Gastrocnemius medialis (tissue), 4 donors: ENCODE data around the gene MYL11. TPM values are rescaled to one million over a fixed set of nuclear protein-coding genes. Genes with fewer than 3 reads are reported as not detected.
"Not testable (repeated sequence)": the region's sequence is repeated elsewhere in the genome, so short reads cannot be mapped to it uniquely, and the experiment has no call there.

Experiments used
- ATAC-seq, 2 donors: fragments of 150-250 bp; one replicate each; pipeline ENCODE4 v1.9.1; 2016
- DNase-seq, 2 donors: peaks; one replicate each; pipeline ENCODE4 v3.0.0-alpha.2; 2019
- H3K27ac ChIP-seq, 4 donors: fragments of 200-600 bp; sonication (generic); 1 replicate in 1 of 4; 2 replicates in 3 of 4; pipeline ENCODE4 v1.5.1; 2016 to 2018; ENCODE audit warnings: mild to moderate bottlenecking in 2 of 4, moderate library complexity in 1 of 4
- H3K27me3 ChIP-seq, 3 donors: fragments of 200-600 bp; sonication (generic) in 2 of 3; 1 replicate in 1 of 3; 2 replicates in 2 of 3; pipeline versions ENCODE4 v1.5.1 to v1.6.0; 2016 to 2019; ENCODE audit warnings: mild to moderate bottlenecking in 1 of 3, moderate library complexity in 1 of 3
- H3K36me3 ChIP-seq, 2 donors: fragments of 200-600 bp; sonication (generic) in 1 of 2; one replicate each; pipeline ENCODE4 v1.5.1; 2017 to 2018
- H3K4me1 ChIP-seq, 2 donors: fragments of 200-600 bp; sonication (generic) in 1 of 2; one replicate each; pipeline ENCODE4 v1.5.1; 2016 to 2017; ENCODE audit warnings: mild to moderate bottlenecking in 2 of 2
- H3K4me3 ChIP-seq, 4 donors: fragments of 200-600 bp; sonication (generic) in 3 of 4; 1 replicate in 1 of 4; 2 replicates in 3 of 4; pipeline ENCODE4 v1.5.1; 2016 to 2019; ENCODE audit warnings: mild to moderate bottlenecking in 2 of 4
- H3K9me3 ChIP-seq, 3 donors: fragments of 200-600 bp; sonication (generic) in 2 of 3; 1 replicate in 1 of 3; 2 replicates in 2 of 3; pipeline ENCODE4 v1.5.1; 2016 to 2019
- POLR2A ChIP-seq, 2 donors: fragments of 450-650 bp; IDR thresholded peaks; one replicate each; pipeline ENCODE4 v1.6.1; 2017; ENCODE audit warnings: antibody characterized with exemption in 2 of 2, mild to moderate bottlenecking in 2 of 2, moderate library complexity in 2 of 2
- in situ Hi-C, 4 donors: fragments of 200-750 bp; cut with MboI; loops; one replicate each; pipeline versions ENCODE4 v1.15.0 to v1.8.0; 2017; ENCODE audit warnings: low sequenced_read_pairs in 4 of 4
- intact Hi-C: fragments of 100-400 bp; cut with DNase I; formaldehyde crosslinking; loops from one replicate; pipeline ENCODE4 v1.15.1; 2023; ENCODE audit warnings: low total_unique reads
- total RNA-seq, 4 donors: library from RNA; depleted of rRNA; stranded (reverse); fragments of >200 nt; gene quantifications; one replicate each; pipeline versions ENCODE4 v1.1.0 to v1.2.3, GENCODE V29; 2016
- TF ChIP-seq, protein P1 (sequence below), 5 experiments: fragments of 450-650 bp in 3 of 5; fragments of 200-600 bp in 2 of 5; sonication (generic) in 2 of 5; IDR thresholded peaks in 4 of 5; conservative IDR thresholded peaks in 1 of 5; 1 replicate in 4 of 5; 2 replicates in 1 of 5; pipeline ENCODE4 v1.5.1; 2016 to 2019; ENCODE audit warnings: antibody characterized with exemption in 5 of 5, mild to moderate bottlenecking in 3 of 5, moderate library complexity in 3 of 5

MYL11 gene
- total RNA-seq, 4 donors from 2014 or later, result 1,053 to 4,879 (median 1,942) TPM

DNA sequence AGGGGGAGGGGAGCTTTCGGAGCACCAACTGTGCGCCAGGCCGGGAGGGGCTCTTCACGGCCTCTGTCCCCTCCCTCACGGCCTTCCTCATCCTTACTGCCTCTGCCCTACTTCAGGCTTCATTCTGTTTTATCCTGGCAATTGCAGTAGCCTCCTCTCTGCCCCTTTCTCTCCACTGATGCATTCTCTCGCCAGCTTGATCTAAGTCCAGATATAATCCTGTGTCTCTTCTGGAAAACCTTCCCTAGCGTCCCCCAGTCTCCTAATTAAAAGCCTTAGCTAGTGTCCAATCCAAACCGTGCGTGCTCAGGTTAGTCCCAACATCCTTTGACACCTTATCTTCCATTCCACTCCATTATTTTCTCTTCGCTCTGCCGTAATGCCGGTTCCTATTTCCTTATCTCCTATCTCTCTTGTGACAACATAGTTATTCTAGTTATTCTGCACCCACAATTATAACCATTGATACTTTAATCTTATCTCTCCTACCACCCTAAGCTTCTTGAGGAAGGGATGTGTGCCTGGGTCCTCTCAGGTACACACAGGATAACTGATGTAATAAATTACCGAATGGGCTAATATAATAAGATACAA is 21.5 kb downstream of the MYL11 start:
- Histone ChIP-seq H3K4me3 (peak overlapping the region; percentile 75 to 86 (median 79)), H3K27me3 (no peaks in the 10 kb centered on the region), H3K4me1 (peaks cover 16 to 25% of the 10 kb centered on the region in 2 donors), H3K36me3 (peaks cover 0 to 17% of the 10 kb centered on the region in 2 donors), H3K27ac (peak overlapping the region; percentile 77 to 88 (median 86)), H3K9me3 (no peaks in the 10 kb centered on the region)
- in situ Hi-C loops (no loop called here), intact Hi-C loops (loop anchor here (1.0 kb wide), 2 partner anchors 11 to 18 kb away; partner anchors contain the start of gene ZNF771)
- ATAC-seq (no peak), DNase-seq (no peak)
- TF ChIP-seq, protein P1, sequence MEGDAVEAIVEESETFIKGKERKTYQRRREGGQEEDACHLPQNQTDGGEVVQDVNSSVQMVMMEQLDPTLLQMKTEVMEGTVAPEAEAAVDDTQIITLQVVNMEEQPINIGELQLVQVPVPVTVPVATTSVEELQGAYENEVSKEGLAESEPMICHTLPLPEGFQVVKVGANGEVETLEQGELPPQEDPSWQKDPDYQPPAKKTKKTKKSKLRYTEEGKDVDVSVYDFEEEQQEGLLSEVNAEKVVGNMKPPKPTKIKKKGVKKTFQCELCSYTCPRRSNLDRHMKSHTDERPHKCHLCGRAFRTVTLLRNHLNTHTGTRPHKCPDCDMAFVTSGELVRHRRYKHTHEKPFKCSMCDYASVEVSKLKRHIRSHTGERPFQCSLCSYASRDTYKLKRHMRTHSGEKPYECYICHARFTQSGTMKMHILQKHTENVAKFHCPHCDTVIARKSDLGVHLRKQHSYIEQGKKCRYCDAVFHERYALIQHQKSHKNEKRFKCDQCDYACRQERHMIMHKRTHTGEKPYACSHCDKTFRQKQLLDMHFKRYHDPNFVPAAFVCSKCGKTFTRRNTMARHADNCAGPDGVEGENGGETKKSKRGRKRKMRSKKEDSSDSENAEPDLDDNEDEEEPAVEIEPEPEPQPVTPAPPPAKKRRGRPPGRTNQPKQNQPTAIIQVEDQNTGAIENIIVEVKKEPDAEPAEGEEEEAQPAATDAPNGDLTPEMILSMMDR (IDR thresholded peaks at IDR 0.05 in 4 of 5, conservative IDR thresholded peaks at IDR 0.05 in 1 of 5), result no peak
- TF ChIP-seq POLR2A (IDR thresholded peaks at IDR 0.05), result no peak

DNA sequence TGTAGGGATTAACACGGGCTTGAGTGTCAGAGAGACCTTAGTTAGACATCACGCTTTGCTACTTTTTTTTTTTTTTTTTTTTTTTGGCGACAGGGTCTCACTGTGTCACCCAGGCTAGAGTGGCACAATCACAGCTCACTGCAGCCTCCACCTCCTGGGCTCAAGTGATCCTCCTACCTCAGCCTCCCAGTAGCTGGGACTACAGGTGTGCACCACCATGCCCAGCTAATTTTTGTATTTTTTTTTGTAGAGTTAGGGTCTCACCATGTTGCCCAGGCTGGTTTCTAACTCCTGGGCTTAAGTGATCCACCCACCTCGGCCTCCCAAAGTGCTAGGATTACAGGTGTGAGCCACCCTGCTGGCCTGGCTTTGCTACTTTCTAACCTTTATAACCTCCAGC is 22.0 kb downstream of the MYL11 start:
- intact Hi-C loops, result not testable (repeated sequence)

DNA sequence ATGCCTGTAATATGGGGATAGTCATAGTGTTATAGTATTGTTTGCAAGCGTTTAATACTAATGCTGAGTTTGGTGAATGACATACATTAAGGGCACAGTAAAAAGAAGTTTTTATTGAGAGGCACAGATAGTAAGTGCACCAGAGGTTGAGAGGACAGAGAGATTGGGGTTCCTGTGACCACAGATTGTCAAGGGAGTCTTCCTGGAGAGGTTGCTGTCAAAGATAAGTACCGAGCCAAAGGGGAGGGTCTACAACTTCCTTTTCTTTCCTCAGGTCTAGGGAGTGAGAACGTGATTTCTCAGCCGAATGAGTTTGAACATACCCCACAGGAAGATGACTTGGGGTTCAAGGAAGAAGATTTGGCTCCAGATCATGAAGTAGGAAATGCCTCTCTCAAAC is 22.5 kb downstream of the MYL11 start:
- no peak for DNase-seq
- peaks cover 17 to 26% of the 10 kb centered on the region in 2 donors for H3K4me1 ChIP-seq
- in situ Hi-C loops, result no loop called here
- H3K27me3 ChIP-seq, result no peaks in the 10 kb centered on the region
- H3K4me3 ChIP-seq, result no peak overlapping the region
- intact Hi-C loops, result no loop called here
- H3K27ac ChIP-seq, result no peak overlapping the region
- TF ChIP-seq, protein P1 (IDR thresholded peaks at IDR 0.05 in 4 of 5, conservative IDR thresholded peaks at IDR 0.05 in 1 of 5), result no peak
- TF ChIP-seq POLR2A (IDR thresholded peaks at IDR 0.05), result no peak
- ATAC-seq, result no peak
- no peaks in the 10 kb centered on the region for H3K9me3 ChIP-seq
- peaks cover 0 to 17% of the 10 kb centered on the region in 2 donors for H3K36me3 ChIP-seq

More for the DNA sequence above, 22.0 kb downstream of the MYL11 start:
- H3K27ac ChIP-seq, result peak overlapping the region in 1 of 4 donors; percentile 88
- ATAC-seq, in situ Hi-C loops, DNase-seq, H3K27me3 ChIP-seq, H3K9me3 ChIP-seq: not testable (repeated sequence)
- H3K4me1 ChIP-seq, result peaks cover 17 to 26% of the 10 kb centered on the region in 2 donors
- H3K36me3 ChIP-seq, result peaks cover 0 to 17% of the 10 kb centered on the region in 2 donors
- peak overlapping the region in 2 of 4 donors; percentile 75 to 80 for H3K4me3 ChIP-seq

DNA sequence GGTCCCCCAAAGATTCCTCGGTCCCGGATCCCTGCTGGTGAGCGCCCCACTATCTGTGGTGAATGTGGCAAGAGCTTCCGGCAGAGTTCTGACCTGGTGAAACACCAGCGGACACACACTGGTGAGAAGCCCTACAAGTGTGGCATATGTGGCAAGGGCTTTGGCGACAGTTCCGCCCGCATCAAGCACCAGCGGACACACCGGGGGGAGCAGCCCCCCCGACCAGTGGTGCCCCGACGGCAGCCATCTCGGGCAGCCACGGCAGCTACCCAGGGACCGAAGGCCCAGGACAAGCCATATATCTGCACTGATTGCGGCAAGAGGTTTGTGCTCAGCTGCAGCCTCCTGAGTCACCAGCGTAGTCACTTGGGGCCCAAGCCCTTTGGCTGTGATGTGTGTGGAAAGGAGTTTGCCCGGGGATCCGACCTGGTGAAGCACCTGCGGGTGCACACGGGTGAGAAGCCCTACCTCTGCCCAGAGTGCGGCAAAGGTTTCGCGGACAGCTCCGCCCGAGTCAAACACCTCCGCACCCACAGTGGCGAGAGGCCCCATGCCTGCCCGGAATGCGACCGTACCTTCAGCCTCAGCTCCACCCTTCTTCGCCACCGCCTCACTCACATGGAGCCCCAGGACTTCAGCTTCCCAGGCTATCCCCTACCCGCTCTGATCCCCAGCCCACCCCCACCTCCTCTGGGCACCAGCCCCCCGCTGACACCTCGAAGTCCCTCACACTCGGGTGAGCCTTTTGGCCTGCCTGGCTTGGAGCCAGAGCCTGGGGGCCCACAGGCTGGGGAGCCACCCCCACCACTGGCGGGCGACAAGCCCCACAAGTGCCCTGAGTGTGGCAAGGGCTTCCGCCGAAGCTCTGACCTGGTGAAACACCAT is 23.4 kb downstream of the MYL11 start:
- Histone ChIP-seq H3K4me3 (no peak overlapping the region), H3K27ac (no peak overlapping the region), H3K27me3 (no peaks in the 10 kb centered on the region), H3K36me3 (peaks cover 0 to 17% of the 10 kb centered on the region in 2 donors), H3K4me1 (peaks cover 17 to 26% of the 10 kb centered on the region in 2 donors), H3K9me3 (no peaks in the 10 kb centered on the region)
- intact Hi-C loops (no loop called here), in situ Hi-C loops (no loop called here)
- DNase-seq (no peak), ATAC-seq (no peak)
- TF ChIP-seq, protein P1 (IDR thresholded peaks at IDR 0.05 in 4 of 5, conservative IDR thresholded peaks at IDR 0.05 in 1 of 5), result no peak
